Adipocyte (in vitro differentiated cells): Measurements from ENCODE around the gene ATXN7L1.

Source experiments
- DNase-seq: peaks from one replicate; pipeline ENCODE4 v3.0.0-alpha.2; 2015; ENCODE audit warnings: low read depth
- H3K27me3 ChIP-seq: replicated peaks from 2 replicates; pipeline ENCODE4 v1.7.0; 2013; ENCODE audit warnings: mild to moderate bottlenecking, low read length, moderate library complexity; ENCODE audit not compliant: control insufficient read depth, insufficient read depth
- H3K36me3 ChIP-seq: 2 replicates; pipeline ENCODE4 v1.7.0; 2013; ENCODE audit warnings: low read length, mild to moderate bottlenecking, moderate library complexity; ENCODE audit not compliant: control insufficient read depth, insufficient read depth, severe bottlenecking
- H3K4me1 ChIP-seq: 2 replicates; pipeline ENCODE4 v1.7.0; 2013; ENCODE audit warnings: mild to moderate bottlenecking, low read length, moderate library complexity; ENCODE audit not compliant: control insufficient read depth, insufficient read depth
- H3K4me3 ChIP-seq: 2 replicates; pipeline ENCODE4 v1.7.0; 2013; ENCODE audit warnings: mild to moderate bottlenecking, low read length, moderate library complexity
- H3K9ac ChIP-seq: 2 replicates; pipeline ENCODE4 v1.7.0; 2013; ENCODE audit warnings: mild to moderate bottlenecking, low read length, moderate library complexity
- H3K9me3 ChIP-seq: 2 replicates; pipeline ENCODE4 v1.7.0; 2013; ENCODE audit warnings: mild to moderate bottlenecking, low read length, moderate library complexity; ENCODE audit not compliant: control insufficient read depth

ATXN7L1 gene

DNA sequence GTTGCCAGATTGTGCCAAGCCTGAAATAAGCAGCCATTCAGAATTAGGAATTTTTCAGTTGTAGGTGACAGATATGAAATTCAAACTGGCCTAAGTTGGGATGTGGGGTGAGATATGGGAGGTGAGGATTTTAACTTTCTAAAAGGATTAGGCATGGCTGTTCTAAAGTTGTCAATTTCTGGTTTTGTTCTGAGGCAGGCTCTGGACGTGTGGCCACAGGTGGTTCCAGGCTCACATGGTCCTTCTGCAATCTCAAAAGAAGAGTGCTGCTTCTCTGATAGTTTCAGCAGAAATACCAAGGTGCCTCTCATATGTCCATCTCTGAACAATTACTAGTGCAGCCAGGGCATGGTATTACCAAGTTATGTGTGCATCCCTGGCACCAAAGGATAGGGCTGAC, 316.5 kb downstream of the ATXN7L1 start:
- no peak for DNase-seq
- Histone ChIP-seq H3K4me3 (no peak overlapping the region), H3K9ac (no peak overlapping the region), H3K36me3 (peaks cover 81% of the 10 kb centered on the region), H3K4me1 (no peaks in the 10 kb centered on the region), H3K27me3 (no peaks in the 10 kb centered on the region), H3K9me3 (no peaks in the 10 kb centered on the region)
